HEK293T (cell line): Measurements from ENCODE around the gene TNPO1.

Source experiments
- CTCF ChIA-PET: fragments of 350-600 bp; formaldehyde crosslinking; extraction: SDS; loops from one replicate; lab custom pipeline; 2021; ENCODE audit warnings: antibody characterized with exemption, inconsistent platforms; lab: Yijun Ruan, JAX
- POLR2A ChIA-PET: fragments of 350-600 bp; formaldehyde crosslinking; extraction: SDS; loops from one replicate; lab custom pipeline; 2020; ENCODE audit warnings: antibody characterized with exemption, inconsistent platforms; lab: Yijun Ruan, JAX
- DNase-seq: peaks from one replicate; pipeline ENCODE4 v3.0.0; 2012; ENCODE audit warnings: mixed read lengths; ENCODE audit errors: extremely low spot score
- ARNT ChIP-seq: fragments of 450-650 bp; IDR thresholded peaks from 2 replicates; pipeline ENCODE4 v1.6.1; 2017; ENCODE audit warnings: mild to moderate bottlenecking
- BHLHE40 ChIP-seq: fragments of 450-650 bp; IDR thresholded peaks from 2 replicates; pipeline ENCODE4 v1.6.1; 2016; ENCODE audit warnings: mild to moderate bottlenecking, moderate library complexity, borderline replicate concordance
- CTBP1 ChIP-seq: fragments of 450-650 bp; IDR thresholded peaks from 2 replicates; pipeline ENCODE4 v1.6.1; 2016; ENCODE audit warnings: borderline replicate concordance
- ELF4 ChIP-seq: fragments of 450-650 bp; IDR thresholded peaks from 2 replicates; pipeline ENCODE4 v1.6.1; 2017; ENCODE audit warnings: antibody characterized with exemption
- FOXA1 ChIP-seq: fragments of 450-650 bp; IDR thresholded peaks from 2 replicates; pipeline ENCODE4 v1.6.1; 2016; ENCODE audit warnings: mild to moderate bottlenecking
- FOXK2 ChIP-seq: fragments of 450-650 bp; IDR thresholded peaks from 2 replicates; pipeline ENCODE4 v1.6.1; 2016; ENCODE audit warnings: mild to moderate bottlenecking
- FOXM1 ChIP-seq: fragments of 450-650 bp; IDR thresholded peaks from 2 replicates; pipeline ENCODE4 v1.6.1; 2017; ENCODE audit warnings: mild to moderate bottlenecking, borderline replicate concordance
- HDGF ChIP-seq: fragments of 450-650 bp; IDR thresholded peaks from 2 replicates; pipeline ENCODE4 v1.6.1; 2017; ENCODE audit warnings: antibody characterized with exemption, borderline replicate concordance
- L3MBTL2 ChIP-seq: fragments of 450-650 bp; conservative IDR thresholded peaks from 2 replicates; pipeline ENCODE4 v1.6.1; 2016; ENCODE audit warnings: mild to moderate bottlenecking
- LEF1 ChIP-seq: fragments of 450-650 bp; IDR thresholded peaks from 2 replicates; pipeline ENCODE4 v1.6.1; 2017; ENCODE audit warnings: mild to moderate bottlenecking, borderline replicate concordance
- NFRKB ChIP-seq: fragments of 450-650 bp; IDR thresholded peaks from 2 replicates; pipeline ENCODE4 v1.6.1; 2016; ENCODE audit warnings: mild to moderate bottlenecking, moderate library complexity
- SP1 ChIP-seq: fragments of 450-650 bp; IDR thresholded peaks from 2 replicates; pipeline ENCODE4 v1.6.1; 2017
- SUZ12 ChIP-seq: fragments of 450-650 bp; IDR thresholded peaks from 2 replicates; pipeline ENCODE4 v1.6.1; 2016; ENCODE audit warnings: mild to moderate bottlenecking
- TARDBP ChIP-seq: fragments of 450-650 bp; IDR thresholded peaks from 2 replicates; pipeline ENCODE4 v1.6.1; 2016
- ZNF384 ChIP-seq: fragments of 450-650 bp; IDR thresholded peaks from 2 replicates; pipeline ENCODE4 v1.6.1; 2016
- TF ChIP-seq, protein P1 (sequence below): fragments of 450-650 bp; IDR thresholded peaks from 2 replicates; pipeline ENCODE4 v1.6.1; 2016

Gene TNPO1

DNA sequence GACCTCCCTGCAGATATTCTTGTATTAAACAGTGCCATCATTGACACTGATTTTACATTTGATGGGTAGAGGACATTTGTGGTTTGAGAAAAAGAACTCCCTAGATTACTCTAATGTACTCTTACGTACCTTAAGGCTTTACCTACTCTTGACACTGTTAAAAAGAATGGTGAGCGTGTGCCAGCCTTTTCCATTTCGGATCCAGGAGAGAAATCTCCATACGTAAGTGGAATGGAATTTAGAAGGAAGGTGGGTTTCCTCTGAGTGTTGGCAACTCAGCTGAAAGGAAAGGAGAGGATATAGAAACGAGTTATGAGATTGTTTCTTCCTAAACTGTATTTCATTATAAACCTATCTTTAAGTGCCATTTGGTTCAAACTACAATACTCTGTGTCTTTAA lies 40.9 kb downstream of the TNPO1 start:
- POLR2A ChIA-PET = no interaction called here
- CTCF ChIA-PET = no interaction called here
- TF ChIP-seq SUZ12 = no peak
- no peak for TF ChIP-seq NFRKB
- no peak for TF ChIP-seq ELF4
- no peak for TF ChIP-seq HDGF
- TF ChIP-seq FOXK2 = no peak
- TF ChIP-seq, protein P1, sequence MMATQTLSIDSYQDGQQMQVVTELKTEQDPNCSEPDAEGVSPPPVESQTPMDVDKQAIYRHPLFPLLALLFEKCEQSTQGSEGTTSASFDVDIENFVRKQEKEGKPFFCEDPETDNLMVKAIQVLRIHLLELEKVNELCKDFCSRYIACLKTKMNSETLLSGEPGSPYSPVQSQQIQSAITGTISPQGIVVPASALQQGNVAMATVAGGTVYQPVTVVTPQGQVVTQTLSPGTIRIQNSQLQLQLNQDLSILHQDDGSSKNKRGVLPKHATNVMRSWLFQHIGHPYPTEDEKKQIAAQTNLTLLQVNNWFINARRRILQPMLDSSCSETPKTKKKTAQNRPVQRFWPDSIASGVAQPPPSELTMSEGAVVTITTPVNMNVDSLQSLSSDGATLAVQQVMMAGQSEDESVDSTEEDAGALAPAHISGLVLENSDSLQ = no peak
- TF ChIP-seq L3MBTL2 = no peak
- no peak for TF ChIP-seq TARDBP
- no peak for TF ChIP-seq LEF1
- DNase-seq = no peak

DNA sequence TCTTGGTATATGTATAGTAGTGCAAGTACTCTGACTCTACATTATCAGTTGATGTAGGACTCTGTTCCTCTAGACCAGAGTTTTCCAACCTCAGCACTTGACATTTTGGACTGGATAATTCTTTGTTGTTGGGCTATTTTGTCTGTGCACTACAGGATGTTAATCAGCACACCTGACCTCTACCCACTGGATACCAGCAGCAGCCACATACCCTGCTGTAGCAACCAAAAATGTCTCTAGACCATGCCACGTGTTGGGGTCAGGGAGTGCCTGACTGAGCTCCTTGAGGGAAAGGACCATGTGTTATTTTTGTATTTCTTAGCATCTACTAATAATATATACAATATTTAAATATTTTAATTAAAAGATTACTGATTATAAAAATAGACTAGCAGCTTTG lies 42.7 kb downstream of the TNPO1 start:
- no peak for TF ChIP-seq FOXA1
- no peak for TF ChIP-seq HDGF
- TF ChIP-seq FOXK2 = no peak
- no peak for TF ChIP-seq BHLHE40
- no peak for TF ChIP-seq ARNT
- TF ChIP-seq NFRKB = no peak
- TF ChIP-seq, protein P1 = no peak
- TF ChIP-seq SP1 = no peak
- no peak for TF ChIP-seq LEF1
- no peak for TF ChIP-seq FOXM1
- ChIA-PET POLR2A (no interaction called here), CTCF (no interaction called here)
- no peak for DNase-seq

DNA sequence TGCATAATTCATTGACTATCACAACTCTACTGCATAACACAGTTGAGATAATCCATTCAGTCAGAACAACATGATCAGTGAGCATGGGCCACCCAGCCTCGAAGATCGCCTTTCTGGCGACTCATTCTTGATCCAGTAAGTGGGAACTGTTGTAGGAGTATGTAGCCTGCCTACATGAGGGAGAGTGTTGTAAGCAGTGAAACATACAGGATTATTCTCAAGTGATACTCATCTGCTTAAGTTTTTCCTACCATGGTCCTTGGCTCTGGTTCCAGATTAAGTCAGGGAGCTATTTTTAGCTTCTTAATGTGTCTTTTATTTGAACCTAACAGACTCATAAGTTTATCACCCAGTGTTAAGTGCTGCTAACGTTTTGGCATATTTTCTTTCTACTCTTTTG lies 44.0 kb downstream of the TNPO1 start:
- no peak for DNase-seq
- ChIA-PET CTCF (no interaction called here), POLR2A (no interaction called here)
- no peak for TF ChIP-seq SP1
- TF ChIP-seq FOXK2 = no peak

DNA sequence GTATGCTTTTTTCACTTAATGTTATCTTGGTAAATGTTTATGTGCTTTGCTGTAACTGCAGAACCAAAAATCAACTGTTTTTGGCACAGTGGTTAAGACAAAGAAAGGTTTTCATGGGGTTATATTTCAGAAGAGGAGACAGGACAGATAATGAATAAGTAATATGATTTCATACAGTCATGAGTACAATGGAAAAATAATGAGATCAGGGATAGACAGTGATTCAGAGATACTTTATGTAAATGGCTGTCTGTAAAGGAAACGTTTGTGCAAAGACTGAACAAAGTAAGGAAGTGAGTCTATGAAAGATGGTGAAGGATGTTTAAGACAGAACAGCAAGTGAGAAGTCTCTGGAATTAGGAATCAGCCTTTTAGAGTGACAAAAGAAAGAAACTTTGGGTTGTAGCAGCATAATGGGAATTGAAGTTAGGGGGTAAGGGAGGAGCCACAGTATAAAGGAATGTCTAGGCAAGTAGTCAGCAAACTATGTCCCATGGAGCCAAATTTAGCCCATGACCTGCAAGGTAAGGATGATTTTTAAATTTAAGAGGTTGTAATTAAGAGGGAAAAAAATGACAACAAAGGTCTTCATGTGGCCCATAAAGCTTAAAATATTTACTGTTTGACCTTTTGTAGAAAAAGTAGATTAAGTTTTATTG lies 55.0 kb downstream of the TNPO1 start:
- no peak for DNase-seq
- ChIA-PET CTCF (no interaction called here), POLR2A (no interaction called here)
- TF ChIP-seq SUZ12 (no peak), FOXK2 (no peak), LEF1 (no peak), L3MBTL2 (no peak), FOXA1 (no peak), ARNT (no peak), CTBP1 (no peak), TARDBP (no peak), NFRKB (no peak), HDGF (no peak), ZNF384 (no peak), FOXM1 (no peak), BHLHE40 (no peak)
- TF ChIP-seq, protein P1 = no peak

GRCh38 chr5:72878854-72879253 lies 62.4 kb downstream of the TNPO1 start:
- CTCF ChIA-PET = no interaction called here
- POLR2A ChIA-PET = no interaction called here
- no peak for DNase-seq
- no peak for TF ChIP-seq SUZ12
- TF ChIP-seq, protein P1 = no peak
- no peak for TF ChIP-seq L3MBTL2
- TF ChIP-seq CTBP1 = no peak
- no peak for TF ChIP-seq ZNF384
- no peak for TF ChIP-seq FOXK2
- TF ChIP-seq TARDBP = no peak
- TF ChIP-seq NFRKB = no peak
- TF ChIP-seq FOXA1 = no peak
- no peak for TF ChIP-seq ELF4
- TF ChIP-seq LEF1 = no peak
- TF ChIP-seq FOXM1 = no peak
- TF ChIP-seq SP1 = no peak
- no peak for TF ChIP-seq BHLHE40

DNA sequence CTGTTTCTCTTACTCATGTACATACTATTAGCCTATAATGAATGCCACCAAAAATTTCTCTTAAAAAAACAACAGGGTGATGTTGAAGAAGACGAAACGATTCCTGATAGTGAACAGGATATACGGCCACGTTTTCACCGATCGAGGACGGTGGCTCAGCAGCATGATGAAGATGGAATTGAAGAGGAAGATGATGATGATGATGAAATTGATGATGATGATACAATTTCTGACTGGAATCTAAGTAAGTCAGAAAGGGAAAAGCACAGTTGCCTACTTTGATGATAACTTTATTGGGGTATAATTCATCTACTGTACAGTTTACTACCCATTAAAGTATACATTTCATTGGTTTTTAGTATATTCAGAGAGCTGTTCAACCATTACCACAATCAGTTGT lies 66.5 kb downstream of the TNPO1 start:
- POLR2A ChIA-PET = no interaction called here
- CTCF ChIA-PET = no interaction called here
- TF ChIP-seq LEF1 (no peak), ZNF384 (no peak), L3MBTL2 (no peak), BHLHE40 (no peak), NFRKB (no peak), FOXM1 (no peak), ARNT (no peak), SUZ12 (no peak), TARDBP (no peak), FOXK2 (no peak), FOXA1 (no peak)
- TF ChIP-seq, protein P1 = no peak
- no peak for DNase-seq
